Epithelial cell of esophagus (primary cell): ENCODE results near the gene CAB39L.
"Not testable (repeated sequence)": the region's sequence is repeated elsewhere in the genome, so short reads cannot be mapped to it uniquely, and the experiment has no call there.

Experiments used
- DNase-seq: peaks from one replicate; pipeline ENCODE4 v3.0.0; 2010; ENCODE audit warnings: low read depth
- H3K4me3 ChIP-seq: 2 replicates; pipeline ENCODE4 v1.5.1; 2011; ENCODE audit warnings: mild to moderate bottlenecking, low read length, control low read depth
- TF ChIP-seq, protein P1 (sequence below): IDR thresholded peaks from 2 replicates; pipeline ENCODE4 v1.5.1; 2011; ENCODE audit warnings: low read depth, mild to moderate bottlenecking, low read length, control low read depth, inconsistent platforms; ENCODE audit not compliant: insufficient read depth; ENCODE audit errors: missing control alignments

The CAB39L gene

DNA sequence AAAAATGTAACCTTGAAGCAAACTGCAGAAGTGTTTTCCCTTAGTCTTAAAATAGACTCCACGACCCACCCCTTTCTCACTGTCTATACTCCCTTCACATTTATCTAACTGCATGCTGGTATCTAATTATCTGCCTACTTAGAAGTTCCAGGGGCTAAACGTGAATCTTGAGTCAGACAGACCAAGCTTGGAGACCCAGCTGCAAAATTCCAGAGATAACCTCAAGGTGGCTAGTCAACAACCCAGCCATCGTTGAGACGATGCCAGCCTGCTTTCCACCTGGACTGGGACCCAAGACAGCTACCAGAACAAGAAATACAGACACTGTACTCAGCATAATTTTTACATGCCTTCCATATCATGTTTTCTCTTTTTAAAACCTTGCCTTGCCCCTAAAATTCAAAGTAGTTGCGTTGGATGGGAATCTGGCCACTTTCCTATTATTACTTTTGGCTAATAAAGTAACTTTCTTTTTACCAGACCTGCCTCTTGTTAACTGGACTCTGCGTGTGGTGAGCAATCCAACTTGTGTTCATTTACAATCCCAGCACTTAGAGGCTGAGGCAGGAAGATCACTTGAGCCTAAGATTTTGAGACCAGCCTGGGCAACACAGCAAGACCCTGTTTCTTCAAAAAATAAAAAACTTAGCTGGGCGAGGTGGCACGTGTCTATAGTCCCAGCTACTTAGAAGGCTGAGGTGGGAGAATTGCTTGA, 113.9 kb downstream of the CAB39L start:
- DNase-seq = no peak
- TF ChIP-seq, protein P1, sequence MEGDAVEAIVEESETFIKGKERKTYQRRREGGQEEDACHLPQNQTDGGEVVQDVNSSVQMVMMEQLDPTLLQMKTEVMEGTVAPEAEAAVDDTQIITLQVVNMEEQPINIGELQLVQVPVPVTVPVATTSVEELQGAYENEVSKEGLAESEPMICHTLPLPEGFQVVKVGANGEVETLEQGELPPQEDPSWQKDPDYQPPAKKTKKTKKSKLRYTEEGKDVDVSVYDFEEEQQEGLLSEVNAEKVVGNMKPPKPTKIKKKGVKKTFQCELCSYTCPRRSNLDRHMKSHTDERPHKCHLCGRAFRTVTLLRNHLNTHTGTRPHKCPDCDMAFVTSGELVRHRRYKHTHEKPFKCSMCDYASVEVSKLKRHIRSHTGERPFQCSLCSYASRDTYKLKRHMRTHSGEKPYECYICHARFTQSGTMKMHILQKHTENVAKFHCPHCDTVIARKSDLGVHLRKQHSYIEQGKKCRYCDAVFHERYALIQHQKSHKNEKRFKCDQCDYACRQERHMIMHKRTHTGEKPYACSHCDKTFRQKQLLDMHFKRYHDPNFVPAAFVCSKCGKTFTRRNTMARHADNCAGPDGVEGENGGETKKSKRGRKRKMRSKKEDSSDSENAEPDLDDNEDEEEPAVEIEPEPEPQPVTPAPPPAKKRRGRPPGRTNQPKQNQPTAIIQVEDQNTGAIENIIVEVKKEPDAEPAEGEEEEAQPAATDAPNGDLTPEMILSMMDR = no peak
- no peak overlapping the region for H3K4me3 ChIP-seq

DNA sequence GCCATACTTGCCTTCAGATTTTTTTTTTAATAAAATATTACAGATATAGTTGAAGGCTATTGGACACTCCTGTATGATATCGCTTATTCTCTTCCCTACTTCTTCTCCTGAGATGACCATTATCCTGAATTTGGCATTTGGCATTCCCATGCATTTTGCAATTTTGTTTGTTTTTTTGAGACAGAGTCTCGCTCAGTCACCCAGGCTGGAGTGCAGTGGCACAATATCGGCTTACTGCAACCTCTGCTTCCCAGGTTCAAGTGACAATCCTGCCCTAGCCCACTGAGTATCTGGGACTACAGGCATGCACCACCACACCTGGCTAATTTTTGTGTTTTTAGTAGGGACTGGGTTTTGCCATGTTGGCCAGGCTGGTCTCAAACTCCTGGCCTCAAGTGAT, 116.7 kb downstream of the CAB39L start:
- DNase-seq, H3K4me3 ChIP-seq: not testable (repeated sequence)

DNA sequence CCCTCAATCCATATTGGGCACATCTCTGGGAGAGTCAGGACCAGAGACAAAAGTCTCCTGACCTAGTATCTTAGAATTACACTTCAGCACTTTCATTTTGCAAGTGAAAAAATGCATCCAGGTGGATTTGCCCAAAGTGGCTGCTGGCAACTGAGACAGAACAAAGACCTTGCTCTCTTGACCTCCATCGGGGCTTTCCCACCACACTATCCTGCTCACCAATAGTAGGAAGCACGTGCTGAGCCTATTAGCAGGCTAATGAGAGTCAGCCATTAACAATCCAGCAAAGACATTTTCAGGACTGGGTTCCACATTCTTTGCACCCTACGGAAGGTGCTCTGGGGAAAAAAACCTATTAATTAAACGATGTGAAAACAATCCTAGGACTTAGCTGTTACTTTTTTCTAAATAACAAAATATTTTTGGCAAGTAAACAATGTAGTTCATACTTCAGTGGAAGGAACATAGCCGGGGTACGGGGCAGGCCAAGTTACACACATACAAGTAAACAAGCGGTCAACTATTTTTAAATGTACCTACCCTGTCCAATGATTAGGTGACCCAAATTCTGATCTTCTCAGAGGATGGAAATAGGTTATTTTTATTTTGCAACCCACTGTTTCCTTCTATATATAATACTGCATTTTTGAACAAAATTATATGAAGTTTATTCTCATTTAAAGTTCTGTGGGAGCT, 117.5 kb downstream of the CAB39L start:
- TF ChIP-seq, protein P1 = no peak
- no peak for DNase-seq

DNA sequence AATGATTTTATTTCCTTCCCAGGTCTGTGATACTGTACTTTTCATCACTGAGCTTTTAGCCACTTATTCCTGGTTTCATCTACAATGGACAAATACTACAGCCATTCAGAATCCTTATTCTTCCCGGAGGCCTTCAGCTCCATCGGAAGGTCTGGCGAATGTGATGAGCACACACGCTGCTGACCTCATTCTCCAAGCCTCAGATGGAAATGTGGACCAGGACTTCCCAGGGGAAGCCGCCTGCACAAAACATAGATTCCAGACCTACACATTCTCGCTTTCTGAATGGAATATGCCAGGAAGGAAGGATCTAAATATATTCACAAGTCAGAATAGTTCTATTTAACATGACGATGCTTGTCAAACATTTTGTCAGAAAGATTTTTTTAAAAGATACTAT, 120.5 kb downstream of the CAB39L start:
- no peak overlapping the region for H3K4me3 ChIP-seq
- TF ChIP-seq, protein P1 = no peak

More for the DNA sequence above, 117.5 kb downstream of the CAB39L start:
- H3K4me3 ChIP-seq = no peak overlapping the region

DNA sequence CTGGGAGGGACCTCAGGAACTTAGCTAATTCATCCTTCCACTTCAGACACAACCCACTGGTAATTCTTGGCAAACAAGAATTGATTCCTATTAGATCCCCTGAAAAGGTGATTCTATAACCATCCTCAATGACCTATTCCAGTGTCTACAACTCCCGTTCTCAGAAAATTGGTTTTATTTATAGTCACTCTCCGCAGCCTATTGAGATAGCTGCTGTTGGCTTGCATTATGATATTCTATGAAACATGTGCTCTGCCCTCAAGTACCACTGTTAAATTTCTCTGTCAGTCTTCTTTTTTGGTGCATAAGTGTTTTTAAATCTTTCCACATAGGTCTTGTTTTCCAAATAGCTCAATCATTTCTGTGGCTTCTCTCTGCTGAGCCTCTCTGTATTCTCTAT, 121.2 kb downstream of the CAB39L start:
- H3K4me3 ChIP-seq = no peak overlapping the region
- DNase-seq = no peak
- TF ChIP-seq, protein P1 = no peak

More for the DNA sequence above, 120.5 kb downstream of the CAB39L start:
- DNase-seq = no peak

DNA sequence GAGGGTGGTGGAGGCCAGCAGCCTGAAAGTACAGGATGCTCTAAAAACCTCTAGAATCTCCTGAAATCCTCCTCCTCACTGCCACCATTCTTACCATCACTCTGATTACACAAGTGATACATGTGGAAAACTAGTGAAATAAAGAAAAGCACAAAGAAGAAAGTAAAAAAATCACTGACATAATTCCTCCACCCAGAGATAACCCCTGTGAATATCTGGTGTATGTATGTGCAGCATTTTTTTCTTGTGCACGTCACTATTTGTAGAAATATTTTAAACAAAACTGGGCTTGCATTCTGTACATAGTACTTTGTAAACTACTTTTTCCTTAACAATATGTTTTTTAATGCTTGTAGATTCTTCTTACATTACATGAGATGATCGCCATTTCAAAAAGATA, 122.9 kb downstream of the CAB39L start:
- DNase-seq = no peak
- no peak overlapping the region for H3K4me3 ChIP-seq
- TF ChIP-seq, protein P1 = no peak

DNA sequence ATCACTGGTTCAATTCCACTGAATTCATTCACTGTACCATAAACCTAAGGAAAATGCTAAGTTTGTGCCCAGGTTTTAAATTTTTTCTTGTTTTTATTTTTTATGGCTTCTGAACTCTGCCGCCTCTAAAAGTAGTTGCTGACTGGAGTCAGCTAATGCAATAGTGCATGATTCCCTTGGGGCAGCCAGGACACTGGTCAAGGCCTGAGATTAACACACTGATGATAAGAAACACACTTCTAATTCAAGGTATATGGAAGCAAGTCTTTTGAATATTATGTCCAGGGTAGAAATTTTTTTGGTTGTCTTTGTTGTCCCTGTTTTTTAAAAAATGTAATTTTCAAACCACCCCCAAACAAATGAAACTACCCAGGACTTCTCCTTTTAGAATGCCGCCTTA, 123.9 kb downstream of the CAB39L start:
- DNase-seq = no peak
- H3K4me3 ChIP-seq = no peak overlapping the region
- TF ChIP-seq, protein P1 = no peak
